CD4-positive, alpha-beta T cell treated with Interleukin-6 for 4 hours (primary cell): ENCODE results near the gene GTF2H4.
"Not testable (repeated sequence)": the region's sequence is repeated elsewhere in the genome, so short reads cannot be mapped to it uniquely, and the experiment has no call there.

Source experiments
- DNase-seq: peaks from one replicate; pipeline ENCODE4 v3.0.0-alpha.2; 2020; ENCODE audit warnings: mixed read lengths

GTF2H4 gene

GRCh38 chr6:30895343-30895742 is 12.7 kb upstream of the GTF2H4 start:
- DNase-seq: no peak

GRCh38 chr6:30896541-30896940 is 11.5 kb upstream of the GTF2H4 start:
- no peak for DNase-seq

- no peak for DNase-seq
Observed at GRCh38 chr6:30897882-30898281, 10.1 kb upstream of the GTF2H4 start.

GRCh38 chr6:30898750-30899360 is 9.2 kb upstream of the GTF2H4 start:
- no peak for DNase-seq

GRCh38 chr6:30900863-30901417 is 7.1 kb upstream of the GTF2H4 start:
- no peak for DNase-seq

GRCh38 chr6:30901436-30901835 is 6.6 kb upstream of the GTF2H4 start:
- DNase-seq: no peak

- not testable (repeated sequence) for DNase-seq
Observed at GRCh38 chr6:30902196-30902595, 5.8 kb upstream of the GTF2H4 start.

- DNase-seq: no peak
Observed at GRCh38 chr6:30902709-30903108, 5.3 kb upstream of the GTF2H4 start.

GRCh38 chr6:30903236-30903635 is 4.8 kb upstream of the GTF2H4 start:
- no peak for DNase-seq

- DNase-seq: not testable (repeated sequence)
Observed at GRCh38 chr6:30907290-30907757, 683 bp upstream of the GTF2H4 start.

GRCh38 chr6:30908700-30909099 is 693 bp downstream of the GTF2H4 start:
- DNase-seq: no peak

- not testable (repeated sequence) for DNase-seq
Observed at GRCh38 chr6:30910473-30910872, 2.5 kb downstream of the GTF2H4 start.

- DNase-seq: no peak
Observed at GRCh38 chr6:30912746-30913520, 4.9 kb downstream of the GTF2H4 start.

- DNase-seq: no peak
Observed at GRCh38 chr6:30913721-30914075, 5.7 kb downstream of the GTF2H4 start.

- DNase-seq: peak; percentile 84
Observed at GRCh38 chr6:30914076-30914853, 6.3 kb downstream of the GTF2H4 start, which contains the start of gene VARS2. Gene VARS2, plus strand, starts transcription at chr6:30914238. Its CDS starts 599 bp downstream, at chr6:30914837.

- DNase-seq: no peak
Observed at GRCh38 chr6:30914854-30915590, 7.0 kb downstream of the GTF2H4 start.

- DNase-seq: peak; percentile 20
Observed at GRCh38 chr6:30915591-30915946, 7.6 kb downstream of the GTF2H4 start.

GRCh38 chr6:30917041-30917440 is 9.0 kb downstream of the GTF2H4 start:
- DNase-seq: no peak

- DNase-seq: no peak
Observed at GRCh38 chr6:30917487-30917886, 9.5 kb downstream of the GTF2H4 start.

- DNase-seq: no peak
Observed at GRCh38 chr6:30918670-30919069, 10.7 kb downstream of the GTF2H4 start.

GRCh38 chr6:30922447-30922852 is 14.4 kb downstream of the GTF2H4 start:
- no peak for DNase-seq

GRCh38 chr6:30924040-30924627 is 16.1 kb downstream of the GTF2H4 start:
- not testable (repeated sequence) for DNase-seq
